ENCODE data around the gene MED27.
"Not testable (repeated sequence)": the region's sequence is repeated elsewhere in the genome, so short reads cannot be mapped to it uniquely, and the experiment has no call there.

Gene MED27

DNA sequence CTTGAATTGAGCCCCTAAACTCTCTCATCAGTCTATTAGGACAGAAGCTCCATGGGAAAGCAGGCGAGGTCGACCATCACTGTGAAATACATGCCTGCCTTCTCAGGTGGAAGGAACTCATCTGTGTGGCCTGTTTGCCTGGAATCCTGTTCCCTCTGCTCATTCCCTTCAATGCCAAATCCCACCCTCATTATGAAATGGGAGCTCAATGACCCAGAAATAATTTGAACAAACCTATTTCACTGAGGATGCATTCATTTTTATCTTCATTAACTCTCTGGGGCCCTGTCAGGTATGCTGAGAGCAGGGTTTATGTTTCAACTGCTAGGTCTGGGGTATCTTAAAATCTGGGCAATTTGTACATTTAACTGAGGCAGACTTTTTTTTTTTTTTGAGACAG is 142.2 kb downstream of the MED27 start:
- WGBS, result 95% methylated on average over 2 of the region's 2 CpGs
- Histone ChIP-seq H3K4me1 (ENCODE audit: insufficient read depth, low read length) (peaks cover 4% of the 10 kb centered on the region), H3K9ac (ENCODE audit: low read depth, low read length) (no peak overlapping the region), H3K27me3 (ENCODE audit: insufficient read depth, low read length) (no peaks in the 10 kb centered on the region), H3K9me3 (ENCODE audit: insufficient read depth, low read depth, low read length) (no peaks in the 10 kb centered on the region), H3K4me3 (ENCODE audit: low read length) (no peak overlapping the region), H3K27ac (ENCODE audit: low read depth, low read length) (no peak overlapping the region), H3K36me3 (ENCODE audit: insufficient read depth, low read length) (peaks cover 7% of the 10 kb centered on the region; the same call in 1 of the 2 replicates)

- H3K36me3 ChIP-seq (ENCODE audit: insufficient read depth, low read length), result peaks cover 7% of the 10 kb centered on the region; the same call in 1 of the 2 replicates
- no peak overlapping the region for H3K9ac ChIP-seq (ENCODE audit: low read depth, low read length)
- WGBS, result 97% methylated on average over 2 of the region's 3 CpGs
Observed at GRCh38 chr9:131936929-131937328, 142.7 kb downstream of the MED27 start.

DNA sequence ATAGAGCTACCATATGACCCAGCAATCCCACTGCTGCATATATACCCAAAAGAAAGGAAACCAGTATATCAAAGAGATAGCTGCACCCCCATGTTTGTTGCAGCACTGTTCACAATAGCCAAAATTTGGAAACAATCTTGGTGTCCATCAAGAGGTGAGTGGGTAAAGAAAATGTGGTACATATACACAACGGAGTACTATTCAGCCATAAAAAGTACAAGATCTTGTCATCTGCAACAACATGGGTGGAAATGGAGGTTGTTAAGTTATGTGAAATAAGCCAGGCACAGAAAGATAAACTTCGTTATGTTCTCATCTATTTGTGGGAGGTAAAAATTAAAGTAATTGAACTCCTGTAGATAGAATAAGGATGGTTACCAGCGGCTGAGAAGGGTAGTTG is 145.0 kb downstream of the MED27 start:
- Histone ChIP-seq H3K9me3 (ENCODE audit: insufficient read depth, low read depth, low read length) (no peaks in the 10 kb centered on the region), H3K4me3 (ENCODE audit: low read length) (no peak overlapping the region), H3K27me3 (ENCODE audit: insufficient read depth, low read length) (no peaks in the 10 kb centered on the region), H3K4me1 (ENCODE audit: insufficient read depth, low read length) (no peaks in the 10 kb centered on the region), H3K27ac (ENCODE audit: low read depth, low read length) (no peak overlapping the region), H3K9ac (ENCODE audit: low read depth, low read length) (no peak overlapping the region), H3K36me3 (ENCODE audit: insufficient read depth, low read length) (peaks cover 7% of the 10 kb centered on the region; the same call in 1 of the 2 replicates)
- 95% methylated on average over 3 of the region's 3 CpGs for WGBS

More at GRCh38 chr9:131936929-131937328, 142.7 kb downstream of the MED27 start:
- Histone ChIP-seq H3K27ac (ENCODE audit: low read depth, low read length) (no peak overlapping the region), H3K4me3 (ENCODE audit: low read length) (no peak overlapping the region), H3K4me1 (ENCODE audit: insufficient read depth, low read length) (no peaks in the 10 kb centered on the region), H3K27me3 (ENCODE audit: insufficient read depth, low read length) (no peaks in the 10 kb centered on the region), H3K9me3 (ENCODE audit: insufficient read depth, low read depth, low read length) (no peaks in the 10 kb centered on the region)

GRCh38 chr9:131927091-131927490 is 152.6 kb downstream of the MED27 start:
- no peak overlapping the region for H3K9ac ChIP-seq (ENCODE audit: low read depth, low read length)

DNA sequence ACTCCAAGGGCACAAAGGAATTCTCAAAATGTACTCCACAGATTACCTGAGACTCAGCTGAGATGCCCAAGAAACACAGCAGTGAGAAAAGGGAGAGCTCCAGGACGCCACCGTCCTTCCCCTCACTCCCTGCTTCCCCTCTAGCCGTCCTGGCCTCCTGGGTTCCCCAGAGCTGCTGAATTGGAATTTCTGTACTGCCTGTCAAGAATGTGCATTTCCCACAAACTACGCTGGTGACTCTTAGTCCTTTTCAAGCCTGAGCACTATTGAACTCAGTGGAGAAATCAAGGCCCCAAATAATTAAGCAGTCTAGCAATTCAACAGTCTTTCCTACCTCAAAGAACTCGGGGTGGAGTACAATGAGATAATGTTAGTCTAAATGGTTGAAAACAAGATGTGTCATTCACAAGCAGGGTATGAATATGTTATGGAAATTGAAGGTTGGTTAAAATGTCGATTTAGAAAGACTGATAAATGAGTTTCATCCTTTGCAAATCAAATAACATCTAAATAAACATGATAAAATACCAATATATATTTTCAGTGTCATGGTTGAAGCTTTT is 153.2 kb downstream of the MED27 start:
- H3K27ac ChIP-seq (ENCODE audit: low read depth, low read length), result no peak overlapping the region
- no peaks in the 10 kb centered on the region for H3K36me3 ChIP-seq (ENCODE audit: insufficient read depth, low read length)
- no peak overlapping the region for H3K9ac ChIP-seq (ENCODE audit: low read depth, low read length)
- no peaks in the 10 kb centered on the region for H3K9me3 ChIP-seq (ENCODE audit: insufficient read depth, low read depth, low read length)
- WGBS, result 89% methylated on average over 5 of the region's 6 CpGs
- peaks cover 4% of the 10 kb centered on the region; the same call in 1 of the 2 replicates for H3K4me1 ChIP-seq (ENCODE audit: insufficient read depth, low read length)
- no peak overlapping the region for H3K4me3 ChIP-seq (ENCODE audit: low read length)
- H3K27me3 ChIP-seq (ENCODE audit: insufficient read depth, low read length), result no peaks in the 10 kb centered on the region

More at GRCh38 chr9:131927091-131927490, 152.6 kb downstream of the MED27 start:
- H3K36me3 ChIP-seq (ENCODE audit: insufficient read depth, low read length), result no peaks in the 10 kb centered on the region
- H3K9me3 ChIP-seq (ENCODE audit: insufficient read depth, low read depth, low read length), result no peaks in the 10 kb centered on the region
- H3K27me3 ChIP-seq (ENCODE audit: insufficient read depth, low read length), result no peaks in the 10 kb centered on the region
- H3K27ac ChIP-seq (ENCODE audit: low read depth, low read length), result no peak overlapping the region
- H3K4me1 ChIP-seq (ENCODE audit: insufficient read depth, low read length), result peaks cover 4% of the 10 kb centered on the region; the same call in 1 of the 2 replicates
- H3K4me3 ChIP-seq (ENCODE audit: low read length), result no peak overlapping the region
- WGBS, result 97% methylated on average over 1 of the region's 3 CpGs

DNA sequence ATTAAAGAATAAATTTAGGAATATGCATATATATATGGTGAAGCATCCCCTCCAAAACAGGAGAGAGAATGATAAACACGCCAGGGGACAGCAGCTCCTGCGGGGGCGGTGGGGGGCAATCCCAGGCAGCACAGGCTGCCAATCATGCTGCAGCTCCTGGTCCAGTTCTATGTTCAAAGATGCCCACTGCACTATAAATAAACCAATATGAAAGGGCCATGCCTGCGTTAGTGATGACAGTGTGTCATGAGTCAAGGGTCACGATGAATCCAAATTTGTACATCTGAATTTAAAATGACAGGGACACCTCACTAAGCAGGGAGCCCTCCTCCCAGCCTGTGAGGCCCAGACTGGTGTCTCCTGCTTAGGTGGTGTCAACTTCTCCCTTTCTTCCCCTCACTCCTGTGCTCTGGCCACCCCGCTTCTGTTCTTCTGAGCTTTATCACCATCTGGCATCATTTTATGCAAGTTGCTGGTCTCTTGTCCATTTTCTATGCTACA is 153.9 kb downstream of the MED27 start:
- Histone ChIP-seq H3K9me3 (ENCODE audit: insufficient read depth, low read depth, low read length) (no peaks in the 10 kb centered on the region), H3K9ac (ENCODE audit: low read depth, low read length) (no peak overlapping the region), H3K27ac (ENCODE audit: low read depth, low read length) (no peak overlapping the region), H3K4me1 (ENCODE audit: insufficient read depth, low read length) (peaks cover 4% of the 10 kb centered on the region; the same call in 1 of the 2 replicates), H3K4me3 (ENCODE audit: low read length) (no peak overlapping the region), H3K27me3 (ENCODE audit: insufficient read depth, low read length) (no peaks in the 10 kb centered on the region), H3K36me3 (ENCODE audit: insufficient read depth, low read length) (no peaks in the 10 kb centered on the region)
- 98% methylated on average over 6 of the region's 6 CpGs for WGBS

GRCh38 chr9:131923766-131924165 is 155.9 kb downstream of the MED27 start:
- no peak overlapping the region for H3K9ac ChIP-seq (ENCODE audit: low read depth, low read length)
- no peaks in the 10 kb centered on the region for H3K27me3 ChIP-seq (ENCODE audit: insufficient read depth, low read length)
- peaks cover 8% of the 10 kb centered on the region; the same call in 1 of the 2 replicates for H3K4me1 ChIP-seq (ENCODE audit: insufficient read depth, low read length)
- no peak overlapping the region for H3K4me3 ChIP-seq (ENCODE audit: low read length)
- no peaks in the 10 kb centered on the region for H3K9me3 ChIP-seq (ENCODE audit: insufficient read depth, low read depth, low read length)
- H3K36me3 ChIP-seq (ENCODE audit: insufficient read depth, low read length), result no peaks in the 10 kb centered on the region
- no peak overlapping the region for H3K27ac ChIP-seq (ENCODE audit: low read depth, low read length)
- 100% methylated on average over 1 of the region's 4 CpGs for WGBS

- 91% methylated on average over 3 of the region's 3 CpGs for WGBS
- Histone ChIP-seq H3K9me3 (ENCODE audit: insufficient read depth, low read depth, low read length) (no peaks in the 10 kb centered on the region), H3K36me3 (ENCODE audit: insufficient read depth, low read length) (no peaks in the 10 kb centered on the region), H3K4me1 (ENCODE audit: insufficient read depth, low read length) (peaks cover 8% of the 10 kb centered on the region; the same call in 1 of the 2 replicates), H3K4me3 (ENCODE audit: low read length) (no peak overlapping the region), H3K9ac (ENCODE audit: low read depth, low read length) (no peak overlapping the region), H3K27ac (ENCODE audit: low read depth, low read length) (no peak overlapping the region), H3K27me3 (ENCODE audit: insufficient read depth, low read length) (no peaks in the 10 kb centered on the region)
Observed at GRCh38 chr9:131923132-131923671, 156.5 kb downstream of the MED27 start.

- 90% methylated on average over 5 of the region's 5 CpGs for WGBS
- not testable (repeated sequence) for H3K27ac ChIP-seq (ENCODE audit: low read depth, low read length); H3K9me3 ChIP-seq (ENCODE audit: insufficient read depth, low read depth, low read length); H3K36me3 ChIP-seq (ENCODE audit: insufficient read depth, low read length); H3K4me1 ChIP-seq (ENCODE audit: insufficient read depth, low read length); H3K4me3 ChIP-seq (ENCODE audit: low read length); H3K9ac ChIP-seq (ENCODE audit: low read depth, low read length); H3K27me3 ChIP-seq (ENCODE audit: insufficient read depth, low read length)
Observed at GRCh38 chr9:131921635-131922034, 158.0 kb downstream of the MED27 start.

GRCh38 chr9:131919216-131919615 is 160.5 kb downstream of the MED27 start:
- 87% methylated on average over 1 of the region's 1 CpG for WGBS
- Histone ChIP-seq H3K4me1 (ENCODE audit: insufficient read depth, low read length) (0 out of 2 replicates have a peak, but pooled peaks cover 5% of the 10 kb centered on the region), H3K9me3 (ENCODE audit: insufficient read depth, low read depth, low read length) (no peaks in the 10 kb centered on the region), H3K27me3 (ENCODE audit: insufficient read depth, low read length) (no peaks in the 10 kb centered on the region), H3K9ac (ENCODE audit: low read depth, low read length) (no peak overlapping the region), H3K27ac (ENCODE audit: low read depth, low read length) (no peak overlapping the region), H3K36me3 (ENCODE audit: insufficient read depth, low read length) (no peaks in the 10 kb centered on the region), H3K4me3 (ENCODE audit: low read length) (no peak overlapping the region)

DNA sequence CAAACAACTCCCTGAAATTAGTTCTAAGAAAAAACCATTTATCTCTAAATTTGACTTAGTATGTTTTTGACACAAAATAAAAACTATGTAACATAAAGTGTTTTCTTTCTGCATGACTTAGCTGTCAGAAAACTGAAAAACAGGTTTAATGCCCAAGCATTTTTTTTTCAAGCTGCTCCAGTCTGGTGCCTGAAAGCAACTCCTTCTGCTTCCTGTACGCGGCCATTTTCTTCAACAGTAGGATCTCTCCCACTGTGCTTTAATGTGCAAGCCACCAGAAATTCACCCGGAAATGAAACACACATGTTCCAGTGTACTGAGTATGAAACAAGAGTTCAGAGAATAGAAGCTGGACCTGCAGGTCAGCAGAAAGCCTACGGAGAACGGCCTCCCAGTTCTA is 161.2 kb downstream of the MED27 start:
- Histone ChIP-seq H3K36me3 (ENCODE audit: insufficient read depth, low read length) (no peaks in the 10 kb centered on the region), H3K4me3 (ENCODE audit: low read length) (no peak overlapping the region), H3K4me1 (ENCODE audit: insufficient read depth, low read length) (0 out of 2 replicates have a peak, but pooled peaks cover 5% of the 10 kb centered on the region), H3K27ac (ENCODE audit: low read depth, low read length) (no peak overlapping the region), H3K27me3 (ENCODE audit: insufficient read depth, low read length) (no peaks in the 10 kb centered on the region), H3K9me3 (ENCODE audit: insufficient read depth, low read depth, low read length) (no peaks in the 10 kb centered on the region), H3K9ac (ENCODE audit: low read depth, low read length) (no peak overlapping the region)
- WGBS, result 87% methylated on average over 5 of the region's 5 CpGs

Measured in HUES64 (cell line).